ENCODE results near the gene RNF157. TPM values are rescaled to one million over a fixed set of nuclear protein-coding genes. Genes with fewer than 3 reads are reported as not detected.

Gene RNF157
- total and polyA plus RNA-seq, 2 of the 13 experiments (the other 11 are each of a cell fraction or from before 2014, with no cell fraction given), result 0.44 to 1.5 TPM

- TF ChIP-seq ETS1 (CRISPR knock-in tag; IDR thresholded peaks at IDR 0.05) (no peak), ZNF441 (CRISPR knock-in tag; IDR thresholded peaks at IDR 0.05; ENCODE audit: borderline replicate concordance) (no peak), HNRNPH1 (optimal IDR thresholded peaks at IDR 0.05; ENCODE audit: low read depth, low read length) (no peak), ZNF550 (CRISPR knock-in tag; IDR thresholded peaks at IDR 0.05; ENCODE audit: borderline replicate concordance) (no peak), HIC2 (CRISPR knock-in tag; IDR thresholded peaks at IDR 0.05; ENCODE audit: low read depth) (no peak), HMGA1 (CRISPR knock-in tag; conservative IDR thresholded peaks at IDR 0.05) (no peak), CENPX (CRISPR knock-in tag; IDR thresholded peaks at IDR 0.05) (no peak), TEF (CRISPR knock-in tag; IDR thresholded peaks at IDR 0.05) (no peak), ZNF274 (CRISPR knock-in tag; IDR thresholded peaks at IDR 0.05) (no peak), STAT6 (CRISPR knock-in tag; IDR thresholded peaks at IDR 0.05; ENCODE audit: borderline replicate concordance) (no peak), DZIP1 (CRISPR knock-in tag; IDR thresholded peaks at IDR 0.05) (no peak), ZMYM4 (CRISPR knock-in tag; IDR thresholded peaks at IDR 0.05) (no peak), TAF15 (IDR thresholded peaks at IDR 0.05; ENCODE audit: low read depth, low read length, poor library complexity, severe bottlenecking) (no peak), NCOA1 (CRISPR knock-in tag; IDR thresholded peaks at IDR 0.05) (no peak), AHR (CRISPR knock-in tag; IDR thresholded peaks at IDR 0.05) (no peak), FOXA1 (IDR thresholded peaks at IDR 0.05) (no peak), FOXA1 (CRISPR knock-in tag; IDR thresholded peaks at IDR 0.05) (no peak), ZNF558 (CRISPR knock-in tag; IDR thresholded peaks at IDR 0.05; ENCODE audit: borderline replicate concordance) (no peak), ZNF816 (CRISPR knock-in tag; IDR thresholded peaks at IDR 0.05; ENCODE audit: borderline replicate concordance) (no peak), SALL1 (CRISPR knock-in tag; IDR thresholded peaks at IDR 0.05) (0 out of 2 replicates have a peak, but pooled peaks have one; percentile 31), ZFAT (CRISPR knock-in tag; conservative IDR thresholded peaks at IDR 0.05) (no peak)
Measured at GRCh38 chr17:76176701-76177574, 63.4 kb downstream of the RNF157 start (continued).
